Left ventricle myocardium inferior (tissue), 1 donor: ENCODE measurements around the gene ACTN1. TPM values are rescaled to one million over a fixed set of nuclear protein-coding genes. Genes with fewer than 3 reads are reported as not detected.

Experiments
- DNase-seq: peaks from one replicate; pipeline ENCODE4 v3.0.0-alpha.2; 2020
- H3K27ac ChIP-seq: fragments of 200-600 bp; replicated peaks from 2 replicates; pipeline ENCODE4 v1.8.0; 2021
- H3K27me3 ChIP-seq: fragments of 200-600 bp; 2 replicates; pipeline ENCODE4 v1.8.0; 2021; ENCODE audit warnings: low read depth
- H3K36me3 ChIP-seq: fragments of 200-600 bp; 2 replicates; pipeline ENCODE4 v1.8.0; 2021
- H3K4me1 ChIP-seq: fragments of 200-600 bp; 2 replicates; pipeline ENCODE4 v1.8.0; 2021
- H3K4me3 ChIP-seq: fragments of 200-600 bp; 2 replicates; pipeline ENCODE4 v1.8.0; 2021; ENCODE audit warnings: mild to moderate bottlenecking, moderate library complexity
- H3K9me3 ChIP-seq: fragments of 200-600 bp; replicated peaks from 2 replicates; pipeline ENCODE4 v1.8.0; 2021
- CTCF ChIP-seq: fragments of 200-600 bp; IDR thresholded peaks from 2 replicates; pipeline ENCODE4 v1.8.0; 2021; ENCODE audit warnings: antibody characterized with exemption, mild to moderate bottlenecking, borderline replicate concordance
- intact Hi-C: fragments of 100-400 bp; cut with micrococcal nuclease; formaldehyde crosslinking; loops from one replicate; pipeline ENCODE4 v1.11.0; 2022
- total RNA-seq: library from RNA; stranded (reverse); fragmentation: NEBNext Ultra II Directional; extraction: Animal tissue kit (Norgen Biotek cat#: 25700); gene quantifications from one replicate; pipeline ENCODE4 v1.2.1, GENCODE V29; 2021
- donor health status: DM: no; HTN: yes; CAD: no; lungs with severe emphysema.

The ACTN1 gene
- total RNA-seq, 1 donor from 2014 or later = 75.4 TPM

GRCh38 chr14:68877993-68878575, 101.0 kb downstream of the ACTN1 start:
- Histone ChIP-seq H3K36me3 (peaks cover 100% of the 10 kb centered on the region), H3K27ac (no peak overlapping the region)

GRCh38 chr14:68876976-68877375, 102.1 kb downstream of the ACTN1 start:
- DNase-seq = no peak
- H3K4me1 ChIP-seq = peaks cover 11% of the 10 kb centered on the region
- intact Hi-C loops = no loop called here
- H3K9me3 ChIP-seq = no peaks in the 10 kb centered on the region
- no peaks in the 10 kb centered on the region for H3K27me3 ChIP-seq
- no peak overlapping the region for H3K27ac ChIP-seq
- TF ChIP-seq CTCF = no peak
- H3K36me3 ChIP-seq = peaks cover 100% of the 10 kb centered on the region
- H3K4me3 ChIP-seq = no peak overlapping the region

More at GRCh38 chr14:68877993-68878575, 101.0 kb downstream of the ACTN1 start:
- Histone ChIP-seq H3K4me3 (no peak overlapping the region), H3K9me3 (no peaks in the 10 kb centered on the region), H3K27me3 (no peaks in the 10 kb centered on the region), H3K4me1 (peaks cover 11% of the 10 kb centered on the region)
- no peak for TF ChIP-seq CTCF
- intact Hi-C loops = no loop called here
- DNase-seq = no peak

- DNase-seq = no peak
- intact Hi-C loops = no loop called here
- Histone ChIP-seq H3K9me3 (no peaks in the 10 kb centered on the region), H3K27me3 (no peaks in the 10 kb centered on the region), H3K36me3 (peaks cover 87% of the 10 kb centered on the region), H3K4me1 (no peaks in the 10 kb centered on the region), H3K4me3 (peak overlapping the region; percentile 28), H3K27ac (no peak overlapping the region)
- TF ChIP-seq CTCF = no peak
Observed at GRCh38 chr14:68874746-68875155, 104.4 kb downstream of the ACTN1 start.

- Histone ChIP-seq H3K4me3 (no peak overlapping the region), H3K27ac (no peak overlapping the region), H3K36me3 (peaks cover 73% of the 10 kb centered on the region), H3K9me3 (no peaks in the 10 kb centered on the region), H3K27me3 (no peaks in the 10 kb centered on the region), H3K4me1 (no peaks in the 10 kb centered on the region)
- TF ChIP-seq CTCF = no peak
- no peak for DNase-seq
- intact Hi-C loops = no loop called here
Observed at GRCh38 chr14:68873376-68873775, 105.7 kb downstream of the ACTN1 start.

GRCh38 chr14:68871392-68871791, 107.7 kb downstream of the ACTN1 start:
- DNase-seq = no peak
- intact Hi-C loops = no loop called here

More at GRCh38 chr14:68871392-68871791, 107.7 kb downstream of the ACTN1 start:
- H3K4me3 ChIP-seq = no peak overlapping the region
- no peaks in the 10 kb centered on the region for H3K4me1 ChIP-seq
- TF ChIP-seq CTCF = no peak
- H3K36me3 ChIP-seq = peaks cover 53% of the 10 kb centered on the region
- no peaks in the 10 kb centered on the region for H3K27me3 ChIP-seq
- no peak overlapping the region for H3K27ac ChIP-seq
- H3K9me3 ChIP-seq = no peaks in the 10 kb centered on the region
